ENCODE measurements around the gene HSD11B1. TPM values are rescaled to one million over a fixed set of nuclear protein-coding genes. Genes with fewer than 3 reads are reported as not detected.

Gene HSD11B1
- total RNA-seq, 1 experiment from 2014 or later, result 0.21 TPM

DNA sequence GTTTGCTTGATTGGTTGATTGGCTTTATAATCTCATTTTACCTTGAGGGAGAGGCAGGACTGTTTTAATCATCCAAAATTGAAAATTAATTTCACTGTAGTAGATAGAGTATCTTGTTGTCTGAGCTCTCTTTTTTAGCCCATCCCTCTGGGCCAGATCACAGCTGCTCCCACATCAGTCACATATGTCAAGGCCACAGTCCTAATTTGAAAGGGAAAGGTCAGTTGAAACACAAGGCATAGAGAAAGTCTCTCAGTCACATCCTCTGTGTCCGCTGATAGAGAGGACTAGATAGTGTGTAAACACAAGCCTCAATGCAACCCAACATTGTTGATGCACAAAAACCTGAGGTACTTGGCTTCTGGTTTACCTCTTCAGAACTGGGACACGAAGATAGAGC, 72.9 kb downstream of the HSD11B1 start:
- no peak overlapping the region for H3K27ac Mint-ChIP-seq (ENCODE audit: low read depth, unreplicated experiment)
- no peaks in the 10 kb centered on the region for H3K9me3 Mint-ChIP-seq (ENCODE audit: unreplicated experiment)
- H3K27me3 Mint-ChIP-seq (ENCODE audit: insufficient read depth, unreplicated experiment), result no peaks in the 10 kb centered on the region
- intact Hi-C loops (cut with micrococcal nuclease), result no loop called here
- CTCF ChIA-PET, result interaction anchor here (0.5 to 2.4 kb wide), 6 partner anchors 29 to 212 kb away, joined by 3 to 13 read pairs (median 4); no protein-coding TSS in a partner anchor
- POLR2A ChIA-PET, result interaction anchor here (0.6 to 1.9 kb wide), 3 partner anchors 8 to 1783 kb away, joined by 3 to 8 read pairs (median 4); no protein-coding TSS in a partner anchor
- no peaks in the 10 kb centered on the region for H3K4me1 Mint-ChIP-seq (ENCODE audit: insufficient read depth, unreplicated experiment)
- H3K36me3 Mint-ChIP-seq (ENCODE audit: insufficient read depth, unreplicated experiment), result peaks cover 12% of the 10 kb centered on the region
- DNase-seq (ENCODE audit: unreplicated experiment), result no peak
- no TSS peak for BruUV-seq (replicated peaks)
- no peak for TF ChIP-seq CTCF (IDR thresholded peaks at IDR 0.05; ENCODE audit: unreplicated experiment)
- no peak overlapping the region for H3K4me3 Mint-ChIP-seq (ENCODE audit: unreplicated experiment)

DNA sequence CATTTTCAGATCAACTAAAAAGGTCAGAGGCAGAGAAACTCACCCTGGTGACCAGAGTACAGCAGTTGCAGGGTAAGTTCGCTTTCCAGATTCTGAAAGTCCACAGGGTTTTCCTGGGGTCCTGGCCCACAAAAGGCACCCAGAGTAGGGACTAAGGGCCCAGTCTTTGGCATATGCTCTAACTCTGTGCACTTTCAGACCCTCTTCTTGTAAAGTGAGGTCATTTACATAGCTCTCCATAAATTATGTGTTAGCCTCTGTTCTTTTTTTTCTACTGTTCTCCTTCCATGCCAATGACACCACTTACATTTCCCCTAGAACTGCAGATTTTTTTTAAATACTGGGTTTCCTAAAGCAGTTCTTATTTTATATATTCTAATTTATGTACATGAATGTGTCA, 73.5 kb downstream of the HSD11B1 start:
- no peak overlapping the region for H3K27ac Mint-ChIP-seq (ENCODE audit: low read depth, unreplicated experiment)
- no peaks in the 10 kb centered on the region for H3K4me1 Mint-ChIP-seq (ENCODE audit: insufficient read depth, unreplicated experiment)
- H3K4me3 Mint-ChIP-seq (ENCODE audit: unreplicated experiment), result no peak overlapping the region
- no peak for TF ChIP-seq CTCF (IDR thresholded peaks at IDR 0.05; ENCODE audit: unreplicated experiment)
- H3K9me3 Mint-ChIP-seq (ENCODE audit: unreplicated experiment), result no peaks in the 10 kb centered on the region
- CTCF ChIA-PET, result interaction anchor here (0.6 to 1.0 kb wide), 5 partner anchors 30 to 455 kb away, joined by 3 to 5 read pairs (median 4); no protein-coding TSS in a partner anchor
- no peak for DNase-seq (ENCODE audit: unreplicated experiment)
- H3K27me3 Mint-ChIP-seq (ENCODE audit: insufficient read depth, unreplicated experiment), result no peaks in the 10 kb centered on the region
- no TSS peak for BruUV-seq (replicated peaks)
- intact Hi-C loops (cut with micrococcal nuclease), result no loop called here
- H3K36me3 Mint-ChIP-seq (ENCODE audit: insufficient read depth, unreplicated experiment), result peaks cover 12% of the 10 kb centered on the region
- POLR2A ChIA-PET, result interaction anchor here (0.7 to 1.9 kb wide), 3 partner anchors 9 to 37 kb away, joined by 3 to 8 read pairs (median 3); no protein-coding TSS in a partner anchor

DNA sequence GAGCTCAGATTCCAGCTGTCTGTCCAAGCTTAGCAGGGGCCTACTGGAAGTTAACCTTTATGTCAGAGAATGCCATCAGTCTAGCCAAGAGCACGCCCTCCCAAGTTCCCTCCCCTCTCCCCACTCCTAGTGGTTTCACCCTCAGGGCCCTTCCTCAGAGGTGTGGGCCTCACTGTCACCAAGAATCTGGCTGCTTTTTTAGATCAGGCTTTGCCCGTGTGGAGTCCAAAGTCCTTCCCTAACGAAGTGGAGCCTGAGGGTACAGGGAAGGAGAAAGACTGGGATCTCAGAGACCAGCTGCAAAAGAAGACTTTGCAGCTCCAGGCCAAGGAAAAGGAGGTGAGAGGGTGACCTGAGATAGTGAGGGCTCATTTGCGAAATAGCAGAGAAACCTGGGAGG, 75.6 kb downstream of the HSD11B1 start:
- DNase-seq (ENCODE audit: unreplicated experiment), result peak; percentile 33
- Mint-ChIP-seq H3K36me3 (ENCODE audit: insufficient read depth, unreplicated experiment) (peaks cover 27% of the 10 kb centered on the region), H3K9me3 (ENCODE audit: unreplicated experiment) (no peaks in the 10 kb centered on the region), H3K4me3 (ENCODE audit: unreplicated experiment) (no peak overlapping the region), H3K27ac (ENCODE audit: low read depth, unreplicated experiment) (no peak overlapping the region), H3K27me3 (ENCODE audit: insufficient read depth, unreplicated experiment) (no peaks in the 10 kb centered on the region), H3K4me1 (ENCODE audit: insufficient read depth, unreplicated experiment) (peaks cover 20% of the 10 kb centered on the region)
- intact Hi-C loops (cut with micrococcal nuclease), result no loop called here
- TF ChIP-seq CTCF (IDR thresholded peaks at IDR 0.05; ENCODE audit: unreplicated experiment), result no peak
- CTCF ChIA-PET, result interaction anchor here (1.0 to 1.4 kb wide), 4 partner anchors 32 to 87 kb away, joined by 3 to 6 read pairs (median 4); no protein-coding TSS in a partner anchor
- POLR2A ChIA-PET, result interaction anchor here (0.7 to 1.3 kb wide), 4 partner anchors 24 to 51 kb away, joined by 3 to 5 read pairs (median 3); partner anchors contain the start of genes IRF6 and UTP25
- BruUV-seq (replicated peaks), result no TSS peak

- no peaks in the 10 kb centered on the region for H3K9me3 Mint-ChIP-seq (ENCODE audit: unreplicated experiment)
- peak overlapping the region; percentile 90 for H3K4me3 Mint-ChIP-seq (ENCODE audit: unreplicated experiment)
- intact Hi-C loops (cut with micrococcal nuclease), result no loop called here
- H3K27ac Mint-ChIP-seq (ENCODE audit: low read depth, unreplicated experiment), result peak overlapping the region; percentile 96
- DNase-seq (ENCODE audit: unreplicated experiment), result peak; percentile 32
- no peak for TF ChIP-seq CTCF (IDR thresholded peaks at IDR 0.05; ENCODE audit: unreplicated experiment)
- BruUV-seq (replicated peaks), result no TSS peak
- ChIA-PET POLR2A (interaction anchor here (0.7 to 6.2 kb wide), 19 partner anchors 9 to 273 kb away, joined by 3 to 142 read pairs (median 13); partner anchors contain the start of genes IRF6 and UTP25), CTCF (interaction anchor here (0.6 to 7.1 kb wide), 11 partner anchors 9 to 1877 kb away, joined by 3 to 70 read pairs (median 4); partner anchors contain the start of gene UTP25)
- no peaks in the 10 kb centered on the region for H3K27me3 Mint-ChIP-seq (ENCODE audit: insufficient read depth, unreplicated experiment)
- H3K36me3 Mint-ChIP-seq (ENCODE audit: insufficient read depth, unreplicated experiment), result peaks cover 58% of the 10 kb centered on the region
- peaks cover 22% of the 10 kb centered on the region for H3K4me1 Mint-ChIP-seq (ENCODE audit: insufficient read depth, unreplicated experiment)
These were observed 78.7 kb downstream of the HSD11B1 start for GRCh38 chr1:209783386-209783785.

Other genes with a start within 250 kb of the HSD11B1 start
- gene CAMK1G, start 121.1 kb upstream of the HSD11B1 start, total RNA-seq (2022), result not detected in 2 replicates
- 999 and 1,572 TPM in 2 replicates for gene LAMB3, start 52.4 kb upstream of the HSD11B1 start, total RNA-seq (2022)
- gene G0S2, start 29.4 kb upstream of the HSD11B1 start, total RNA-seq (2022), result not detected in 2 replicates
- gene TRAF3IP3, start 51.2 kb downstream of the HSD11B1 start, total RNA-seq (2022), result not detected in 2 replicates
- 6.8 and 7.1 TPM in 2 replicates for gene C1orf74, start 79.7 kb downstream of the HSD11B1 start, total RNA-seq (2022)
- gene IRF6, start 101.3 kb downstream of the HSD11B1 start, total RNA-seq (2022), result 87.8 and 106 TPM in 2 replicates
- gene UTP25, start 123.1 kb downstream of the HSD11B1 start, total RNA-seq (2022), result 20.4 and 23.8 TPM in 2 replicates
- 0.79 and 1.4 TPM in 2 replicates for gene SYT14, start 233.4 kb downstream of the HSD11B1 start, total RNA-seq (2022)